Activated gamma-delta T cell treated with Interleukin-2 at 50 U/mL for 16 hours (primary cell): ENCODE data around the gene NME3.
"Not testable (repeated sequence)": the region's sequence is repeated elsewhere in the genome, so short reads cannot be mapped to it uniquely, and the experiment has no call there.

Experiments used
- DNase-seq: peaks from one replicate; pipeline ENCODE4 v3.0.0-alpha.2; 2020

Gene NME3

GRCh38 chr16:1745900-1746692, 25.2 kb downstream of the NME3 start:
- DNase-seq = no peak

GRCh38 chr16:1745181-1745899, 26.0 kb downstream of the NME3 start:
- no peak for DNase-seq

DNA sequence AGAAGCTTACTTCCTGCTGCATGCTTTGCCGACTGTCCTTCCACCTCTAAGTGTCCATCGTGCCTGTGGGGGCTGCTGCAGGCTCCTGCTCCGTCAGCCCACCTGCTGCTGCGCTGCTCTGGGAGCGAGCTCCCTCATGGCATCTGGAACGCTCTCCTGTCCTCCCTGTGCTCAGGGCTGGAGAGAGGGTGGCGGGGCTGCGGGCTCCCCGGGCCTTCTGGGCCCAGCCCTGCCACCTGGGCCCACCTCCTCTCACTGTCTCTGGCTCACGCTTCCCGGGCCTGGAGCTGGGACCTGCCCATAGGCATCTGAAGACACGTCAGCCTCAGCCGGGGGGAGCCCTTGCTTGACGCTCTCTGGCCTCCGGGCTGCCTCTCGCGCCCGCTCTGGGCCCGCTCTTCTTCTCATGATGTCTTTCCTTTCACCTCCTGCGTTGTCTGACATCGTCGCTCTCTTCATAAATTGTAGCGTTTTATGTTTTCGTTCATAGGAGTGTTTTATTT, 27.0 kb downstream of the NME3 start:
- no peak for DNase-seq

GRCh38 chr16:1743376-1744337, 27.7 kb downstream of the NME3 start:
- DNase-seq = no peak

- no peak for DNase-seq
Observed at GRCh38 chr16:1741553-1742165, 29.7 kb downstream of the NME3 start.

DNA sequence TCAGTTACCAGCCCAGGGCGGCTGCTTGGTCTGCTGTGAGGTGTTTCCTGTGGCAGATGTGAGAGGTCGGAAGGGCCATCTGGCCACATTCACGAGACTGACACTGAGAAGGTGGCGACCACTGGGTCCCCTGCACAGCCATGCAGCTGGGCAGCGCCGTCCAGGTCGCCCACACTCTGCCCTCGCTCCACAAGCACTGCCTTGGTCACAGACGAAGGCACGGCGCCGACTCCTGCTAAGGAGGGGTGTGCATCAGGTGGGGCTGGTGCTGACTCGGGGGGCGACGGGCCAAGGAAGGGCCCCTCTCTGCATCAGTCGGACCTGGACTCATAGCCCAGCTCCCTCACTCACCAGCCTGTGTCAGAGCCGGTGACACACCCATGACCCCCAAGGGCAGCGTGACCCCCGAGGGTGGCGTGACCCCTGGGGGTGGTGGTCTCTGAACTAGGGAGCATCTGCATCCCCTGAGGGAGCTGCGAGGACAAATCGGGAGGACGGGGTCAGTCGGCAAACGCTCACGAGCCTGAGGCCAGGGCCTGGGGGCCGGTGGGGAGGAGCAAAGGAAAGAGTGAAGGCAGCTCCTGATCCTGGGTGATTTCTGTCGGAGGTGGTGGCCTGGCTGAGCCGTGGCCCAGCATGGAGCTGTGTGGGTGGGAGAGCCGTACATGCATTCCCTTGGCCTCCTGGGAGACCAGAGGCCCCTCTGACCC, 30.4 kb downstream of the NME3 start:
- DNase-seq = no peak

GRCh38 chr16:1740234-1740633, 31.1 kb downstream of the NME3 start:
- DNase-seq = no peak

GRCh38 chr16:1734816-1735215, 36.5 kb downstream of the NME3 start:
- DNase-seq = no peak

- no peak for DNase-seq
Observed at GRCh38 chr16:1734123-1734522, 37.2 kb downstream of the NME3 start.

DNA sequence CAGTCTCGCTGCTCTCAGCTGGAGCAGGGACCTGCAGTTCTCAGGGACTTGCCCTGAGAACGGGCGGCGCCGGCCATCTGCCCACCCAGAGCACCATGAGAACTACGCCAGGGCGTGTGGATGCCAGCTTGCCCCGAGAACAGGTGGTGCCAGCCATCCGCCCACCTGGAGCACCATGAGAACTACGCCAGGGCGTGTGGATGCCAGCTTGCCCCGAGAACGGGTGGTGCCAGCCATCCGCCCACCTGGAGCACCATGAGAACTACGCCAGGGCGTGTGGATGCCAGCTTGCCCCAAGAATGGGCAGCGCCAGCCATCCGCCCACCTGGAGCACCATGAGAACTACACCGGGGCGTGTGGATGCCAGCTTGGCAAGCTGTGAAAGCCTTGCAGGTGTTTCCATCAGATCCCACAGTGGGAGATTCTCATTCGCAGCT, 38.8 kb downstream of the NME3 start:
- DNase-seq = not testable (repeated sequence)

DNA sequence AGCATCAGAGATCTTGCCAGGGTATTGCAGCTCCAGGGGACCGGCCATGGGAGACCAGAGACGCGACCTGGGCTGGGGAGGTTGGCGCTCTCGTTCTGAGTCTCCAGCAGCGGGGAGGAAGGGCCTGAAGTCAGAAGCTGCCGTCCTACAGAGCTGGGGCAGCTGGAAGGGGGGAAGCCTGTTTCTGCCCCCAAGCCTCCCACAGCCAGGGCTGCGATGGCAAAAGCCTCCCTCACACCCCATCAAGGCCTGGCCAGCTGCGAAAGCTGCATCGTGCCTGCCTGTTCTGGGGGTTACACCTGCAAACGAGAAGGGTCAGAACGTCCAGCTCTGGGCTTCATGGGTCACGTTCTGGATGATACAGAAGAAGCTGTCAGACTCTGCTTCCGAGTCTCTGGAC, 39.3 kb downstream of the NME3 start:
- DNase-seq = no peak

- no peak for DNase-seq
Observed at GRCh38 chr16:1731603-1732002, 39.7 kb downstream of the NME3 start.

DNA sequence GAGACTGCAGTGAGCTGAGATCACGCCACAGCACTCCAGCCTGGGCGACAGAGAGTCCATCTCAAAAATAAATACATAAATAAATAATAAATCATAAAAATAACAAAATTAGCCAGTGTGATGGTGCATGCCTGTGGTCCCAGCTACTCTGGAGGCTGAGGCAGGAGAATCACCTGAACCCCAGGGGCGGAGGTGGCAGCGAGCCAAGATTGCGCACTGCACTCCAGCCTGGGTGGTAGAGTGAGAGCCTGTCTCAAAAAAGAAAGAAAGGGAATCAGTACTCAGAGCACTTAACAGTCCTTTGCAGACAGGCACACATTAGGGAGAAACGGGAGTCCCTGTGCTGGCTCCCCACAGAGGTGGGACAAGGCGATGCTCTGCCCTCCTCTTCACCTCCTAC, 40.3 kb downstream of the NME3 start:
- DNase-seq = no peak

- DNase-seq = no peak
Observed at GRCh38 chr16:1729445-1729844, 41.9 kb downstream of the NME3 start.

DNA sequence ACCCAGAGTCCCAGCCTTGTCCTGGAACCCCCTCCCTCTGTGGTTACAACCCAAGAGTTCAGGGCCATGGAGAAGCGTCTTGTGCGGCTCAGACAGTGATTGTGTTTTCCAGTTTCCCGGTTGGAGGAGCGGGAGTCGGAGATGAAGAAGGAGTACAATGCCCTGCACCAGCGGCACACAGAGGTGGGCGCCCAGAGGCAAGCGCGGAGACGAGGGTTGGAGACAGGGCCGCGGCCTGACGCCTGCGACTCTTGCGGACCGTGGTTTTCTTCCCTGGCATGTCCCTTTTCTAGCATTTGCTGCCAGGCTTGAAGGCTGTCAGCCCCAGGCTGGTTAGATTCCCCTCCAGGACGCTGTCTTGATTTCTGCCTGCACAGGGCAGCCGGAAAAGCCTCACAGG, 42.3 kb downstream of the NME3 start:
- DNase-seq = no peak

DNA sequence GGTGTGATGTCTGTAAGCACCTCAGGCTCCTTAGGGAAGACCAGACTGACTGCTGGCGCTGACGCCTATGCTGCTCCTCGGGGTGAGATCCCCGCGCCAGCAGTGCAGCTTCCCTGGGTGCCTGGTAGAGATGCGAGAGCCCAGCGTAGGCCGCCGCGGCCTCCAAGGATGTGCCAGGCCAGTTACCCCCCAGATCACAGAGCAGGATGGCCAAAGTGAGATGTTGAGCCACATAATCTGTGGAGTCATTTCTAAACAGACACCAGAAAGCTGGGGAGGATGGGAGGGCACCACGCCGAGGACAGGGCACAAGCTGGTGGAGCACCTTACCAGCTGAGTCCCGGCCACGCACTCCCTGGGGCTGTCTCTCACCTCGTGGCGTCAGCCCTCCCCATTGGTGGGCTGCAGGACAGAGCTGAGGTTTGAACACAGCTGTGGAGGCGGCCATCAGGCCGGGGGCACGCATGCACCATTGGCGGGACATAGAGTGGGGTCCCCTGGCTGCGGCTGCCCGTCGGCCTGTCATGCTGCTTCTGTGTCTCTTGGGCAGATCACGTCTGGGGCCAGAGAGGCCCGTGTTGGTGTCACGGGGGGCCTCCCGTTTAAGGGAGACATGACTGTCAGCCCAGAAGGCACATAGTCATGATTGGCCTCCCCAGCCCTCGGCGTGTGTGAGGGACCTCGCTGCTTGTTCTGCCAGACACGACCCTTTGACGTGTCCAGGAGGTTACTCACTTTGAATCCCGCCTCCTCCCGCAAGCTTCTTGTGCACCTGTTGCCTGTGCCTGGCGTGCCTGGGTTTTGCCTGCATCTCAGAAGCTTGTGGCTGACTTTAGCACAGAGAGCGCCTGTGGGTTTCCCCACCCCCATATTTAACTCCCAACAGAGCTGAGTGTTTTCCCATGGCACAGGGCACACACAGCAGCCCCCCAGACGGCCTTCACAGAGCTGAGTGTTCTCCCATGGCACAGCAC, 43.4 kb downstream of the NME3 start:
- DNase-seq = no peak

- DNase-seq = no peak
Observed at GRCh38 chr16:1726661-1727502, 44.5 kb downstream of the NME3 start.

DNA sequence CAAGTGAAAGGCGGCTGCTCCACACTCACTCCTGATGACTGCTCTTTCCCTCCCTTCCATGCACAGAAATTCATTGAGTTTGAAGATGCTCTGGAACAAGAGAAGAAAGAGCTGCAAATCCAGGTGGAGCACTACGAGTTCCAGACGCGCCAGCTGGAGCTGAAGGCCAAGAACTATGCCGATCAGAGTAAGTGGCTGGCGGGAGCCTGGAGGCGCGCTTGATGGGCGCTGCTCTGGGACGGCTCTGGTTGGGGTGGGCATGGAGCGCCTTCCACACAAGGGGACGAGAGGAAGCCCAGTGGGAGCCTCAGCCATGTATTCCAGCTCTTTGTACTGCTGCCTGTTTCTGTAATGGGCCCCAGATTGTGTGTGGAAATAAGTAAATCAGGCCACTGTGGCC, 46.9 kb downstream of the NME3 start:
- no peak for DNase-seq

GRCh38 chr16:1723450-1724147, 47.7 kb downstream of the NME3 start:
- peak; percentile 45 for DNase-seq
